ENCODE results near the gene THSD7A.

THSD7A gene

GRCh38 chr7:11668727-11669126, 163.3 kb downstream of the THSD7A start:
- TF ChIP-seq CTCF (IDR thresholded peaks at IDR 0.05; ENCODE audit: low read depth, low read length) = no peak
- DNase-seq (ENCODE audit: extremely low read depth, low read depth) = no peak

GRCh38 chr7:11667810-11668185, 164.2 kb downstream of the THSD7A start:
- DNase-seq (ENCODE audit: extremely low read depth, low read depth) = no peak
- no peak for TF ChIP-seq CTCF (IDR thresholded peaks at IDR 0.05; ENCODE audit: low read depth, low read length)

GRCh38 chr7:11667071-11667809, 164.8 kb downstream of the THSD7A start:
- TF ChIP-seq CTCF (IDR thresholded peaks at IDR 0.05; ENCODE audit: low read depth, low read length) = no peak
- DNase-seq (ENCODE audit: extremely low read depth, low read depth) = no peak

- TF ChIP-seq CTCF (IDR thresholded peaks at IDR 0.05; ENCODE audit: low read depth, low read length) = no peak
- no peak for DNase-seq (ENCODE audit: extremely low read depth, low read depth)
Observed at GRCh38 chr7:11665357-11665756, 166.6 kb downstream of the THSD7A start.

- no peak for DNase-seq (ENCODE audit: extremely low read depth, low read depth)
- no peak for TF ChIP-seq CTCF (IDR thresholded peaks at IDR 0.05; ENCODE audit: low read depth, low read length)
Observed at GRCh38 chr7:11655642-11656041, 176.4 kb downstream of the THSD7A start.

GRCh38 chr7:11655163-11655562, 176.8 kb downstream of the THSD7A start:
- no peak for TF ChIP-seq CTCF (IDR thresholded peaks at IDR 0.05; ENCODE audit: low read depth, low read length)
- no peak for DNase-seq (ENCODE audit: extremely low read depth, low read depth)

GRCh38 chr7:11650500-11650899, 181.5 kb downstream of the THSD7A start:
- DNase-seq (ENCODE audit: extremely low read depth, low read depth) = no peak
- TF ChIP-seq CTCF (IDR thresholded peaks at IDR 0.05; ENCODE audit: low read depth, low read length) = no peak
